Suprapubic skin (tissue), 3 donors: Measurements from ENCODE around the gene WWP2.

Experiments
- CTCF ChIP-seq, 2 donors: fragments of 200-600 bp in 1 of 2; fragments of 450-650 bp in 1 of 2; sonication (generic) in 1 of 2; IDR thresholded peaks; one replicate each; pipeline ENCODE4 v1.5.1; 2016 to 2019; ENCODE audit warnings: antibody characterized with exemption in 2 of 2, mild to moderate bottlenecking in 1 of 2, moderate library complexity in 1 of 2
- POLR2A ChIP-seq, 2 donors: fragments of 450-650 bp; IDR thresholded peaks; one replicate each; pipeline ENCODE4 v1.6.1; 2017; ENCODE audit warnings: antibody characterized with exemption in 2 of 2, mild to moderate bottlenecking in 2 of 2, moderate library complexity in 2 of 2

GRCh38 chr16:69921127-69921526, 159.0 kb downstream of the WWP2 start:
- TF ChIP-seq CTCF (IDR thresholded peaks at IDR 0.05): no peak
- no peak for TF ChIP-seq POLR2A (IDR thresholded peaks at IDR 0.05)
